ENCODE measurements around the gene TPBGL. TPM values are rescaled to one million over a fixed set of nuclear protein-coding genes. Genes with fewer than 3 reads are reported as not detected.

TPBGL gene, protein sequence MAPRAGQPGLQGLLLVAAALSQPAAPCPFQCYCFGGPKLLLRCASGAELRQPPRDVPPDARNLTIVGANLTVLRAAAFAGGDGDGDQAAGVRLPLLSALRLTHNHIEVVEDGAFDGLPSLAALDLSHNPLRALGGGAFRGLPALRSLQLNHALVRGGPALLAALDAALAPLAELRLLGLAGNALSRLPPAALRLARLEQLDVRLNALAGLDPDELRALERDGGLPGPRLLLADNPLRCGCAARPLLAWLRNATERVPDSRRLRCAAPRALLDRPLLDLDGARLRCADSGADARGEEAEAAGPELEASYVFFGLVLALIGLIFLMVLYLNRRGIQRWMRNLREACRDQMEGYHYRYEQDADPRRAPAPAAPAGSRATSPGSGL
- total RNA-seq = 0.55 TPM in 1 of 2 replicates, not detected in the other

DNA sequence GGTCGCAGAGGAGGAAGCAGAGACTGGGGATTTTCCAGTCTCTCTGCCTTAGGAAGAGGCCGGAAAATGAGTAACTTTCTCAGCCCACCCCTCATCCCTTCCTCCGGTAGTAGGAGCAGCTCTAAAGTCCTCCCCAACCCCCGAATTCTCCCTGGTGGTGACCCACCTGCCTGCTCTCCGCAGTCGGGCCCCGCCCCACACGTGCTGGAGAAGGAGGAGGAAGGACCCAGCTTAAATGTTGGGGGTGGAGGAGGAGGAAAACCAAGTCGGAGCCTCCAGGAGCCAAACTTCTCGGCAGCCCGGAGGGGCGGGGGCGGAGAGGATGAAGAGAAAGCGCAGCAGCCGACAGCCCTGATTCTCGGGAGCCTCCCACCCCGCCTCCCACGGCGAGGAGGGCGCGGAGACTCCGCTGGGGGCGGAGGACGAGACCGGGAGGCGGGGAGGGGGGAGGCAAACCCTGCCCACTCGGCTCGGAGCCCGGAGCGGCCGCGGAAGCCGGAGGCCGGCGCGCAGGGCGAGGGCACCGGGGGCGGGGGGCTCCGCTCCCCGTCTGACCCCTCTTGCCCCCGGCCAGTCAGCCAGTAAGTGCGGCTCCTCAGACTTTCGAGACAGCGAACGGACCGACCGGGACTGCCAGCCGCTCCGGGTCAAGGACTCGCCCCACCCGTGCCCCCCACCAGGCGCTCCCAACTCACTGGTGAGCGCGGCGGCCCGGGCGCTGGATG lies at the start of gene TPBGL:
TSS of gene TPBGL (plus strand) at position 464 of the 725 bp plus-strand sequence. CDS start 276 bp downstream, outside the sequence.
- no peak for DNase-seq (ENCODE audit: low read depth)

DNA sequence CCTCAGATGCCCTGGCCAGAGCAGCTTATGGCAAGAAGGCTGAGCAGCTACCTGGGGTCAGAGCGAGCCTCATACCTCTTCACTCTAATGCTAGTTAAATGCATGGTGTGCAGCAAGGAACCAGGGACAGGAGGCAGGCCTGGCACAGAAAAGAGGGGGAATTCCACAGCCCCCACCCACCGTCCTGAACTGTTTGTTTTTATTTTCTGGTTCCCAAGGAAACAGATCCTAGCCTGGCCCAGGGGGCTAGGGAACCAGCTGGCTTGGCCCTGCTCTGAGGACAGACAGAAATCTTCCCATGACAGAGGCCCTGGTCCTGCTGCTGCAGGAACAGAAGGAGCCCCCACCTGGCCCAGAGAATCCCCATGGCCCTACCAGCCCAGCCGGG lies 49.2 kb upstream of the TPBGL start:
- DNase-seq (ENCODE audit: low read depth) = peak; percentile 11

DNA sequence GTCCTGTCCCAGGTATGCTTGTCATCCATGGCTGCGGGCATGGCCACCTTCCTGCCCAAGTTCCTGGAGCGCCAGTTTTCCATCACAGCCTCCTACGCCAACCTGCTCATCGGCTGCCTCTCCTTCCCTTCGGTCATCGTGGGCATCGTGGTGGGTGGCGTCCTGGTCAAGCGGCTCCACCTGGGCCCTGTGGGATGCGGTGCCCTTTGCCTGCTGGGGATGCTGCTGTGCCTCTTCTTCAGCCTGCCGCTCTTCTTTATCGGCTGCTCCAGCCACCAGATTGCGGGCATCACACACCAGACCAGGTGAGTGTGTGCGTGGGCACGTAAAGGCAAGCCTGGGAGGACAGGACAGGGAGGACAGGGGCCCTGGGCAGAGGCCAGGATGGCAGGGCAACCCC lies 47.3 kb upstream of the TPBGL start:
- DNase-seq (ENCODE audit: low read depth) = no peak

- no peak for DNase-seq (ENCODE audit: low read depth)
Observed at GRCh38 chr11:75193711-75194110, 46.9 kb upstream of the TPBGL start.

DNA sequence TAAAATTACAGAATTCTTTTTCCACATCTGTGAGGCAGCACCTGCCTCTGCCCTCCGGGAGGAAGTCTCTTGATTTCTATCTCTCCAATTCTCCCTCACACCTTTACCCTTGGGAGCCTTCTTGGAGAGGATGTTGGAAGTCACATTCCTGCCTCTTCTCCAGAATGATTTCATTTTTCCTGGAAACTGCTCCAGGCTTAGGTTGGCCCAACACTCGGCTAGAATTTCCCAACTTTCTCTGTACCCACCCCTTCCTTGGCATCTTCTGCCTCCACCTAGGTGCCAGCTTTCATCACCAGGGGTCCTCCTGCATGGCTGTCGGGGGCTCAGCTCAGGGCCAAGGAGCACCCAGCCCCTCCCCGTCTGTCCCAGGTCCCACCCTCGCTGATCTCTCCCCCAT lies 46.4 kb upstream of the TPBGL start:
- DNase-seq (ENCODE audit: low read depth) = no peak

- DNase-seq (ENCODE audit: low read depth) = peak; percentile 5
Observed at GRCh38 chr11:75195167-75195962, 45.2 kb upstream of the TPBGL start.

DNA sequence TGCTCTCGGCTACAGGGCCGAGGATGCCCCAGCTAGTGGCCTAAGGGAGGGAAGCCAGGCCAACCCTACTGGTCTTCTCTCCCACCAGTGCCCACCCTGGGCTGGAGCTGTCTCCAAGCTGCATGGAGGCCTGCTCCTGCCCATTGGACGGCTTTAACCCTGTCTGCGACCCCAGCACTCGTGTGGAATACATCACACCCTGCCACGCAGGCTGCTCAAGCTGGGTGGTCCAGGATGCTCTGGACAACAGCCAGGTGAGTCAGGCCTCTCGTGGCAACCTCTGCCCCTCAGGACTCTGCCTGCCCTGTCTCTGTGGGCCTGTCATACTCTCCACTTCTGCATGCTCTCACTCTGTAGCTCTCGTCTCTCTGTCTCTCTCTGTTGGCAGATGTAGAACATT lies 44.1 kb upstream of the TPBGL start:
- DNase-seq (ENCODE audit: low read depth) = no peak

DNA sequence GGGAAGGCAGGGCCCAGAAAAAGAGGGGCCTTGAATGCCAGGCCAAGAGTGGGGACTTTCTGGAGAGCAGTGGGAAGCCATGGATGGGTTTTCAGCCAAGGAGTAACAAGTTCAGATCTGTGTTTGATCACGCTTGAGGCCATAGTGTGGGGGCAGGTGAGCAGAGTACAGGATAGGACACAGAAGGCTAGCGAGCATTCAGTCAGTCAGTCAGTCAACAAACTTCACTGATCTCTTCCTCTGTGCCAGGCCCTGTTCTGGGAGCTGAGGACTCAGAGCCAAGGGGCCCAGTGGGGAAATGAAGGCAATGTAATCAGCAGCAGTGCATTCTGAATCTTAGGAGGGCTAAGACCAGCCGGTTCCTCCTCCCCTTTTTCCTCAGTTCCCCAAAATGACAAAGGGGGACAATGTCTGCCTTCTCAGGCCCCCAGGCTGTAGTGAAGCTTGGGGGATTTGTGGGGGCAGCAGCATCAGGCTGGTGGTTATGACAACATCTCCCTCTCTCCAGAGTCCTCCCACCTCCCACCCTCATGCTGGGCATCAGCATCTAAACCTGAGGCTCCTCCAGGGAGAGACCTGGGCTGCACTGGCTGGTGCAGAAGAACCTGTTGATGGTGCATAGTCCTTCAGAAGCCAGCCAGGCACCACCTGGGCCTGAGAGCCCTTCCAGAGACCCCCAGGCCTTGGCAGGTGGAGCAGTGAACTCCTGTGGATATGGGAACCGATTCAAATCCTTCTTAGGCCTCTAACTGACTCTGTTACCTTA lies 42.9 kb upstream of the TPBGL start:
- DNase-seq (ENCODE audit: low read depth) = no peak

DNA sequence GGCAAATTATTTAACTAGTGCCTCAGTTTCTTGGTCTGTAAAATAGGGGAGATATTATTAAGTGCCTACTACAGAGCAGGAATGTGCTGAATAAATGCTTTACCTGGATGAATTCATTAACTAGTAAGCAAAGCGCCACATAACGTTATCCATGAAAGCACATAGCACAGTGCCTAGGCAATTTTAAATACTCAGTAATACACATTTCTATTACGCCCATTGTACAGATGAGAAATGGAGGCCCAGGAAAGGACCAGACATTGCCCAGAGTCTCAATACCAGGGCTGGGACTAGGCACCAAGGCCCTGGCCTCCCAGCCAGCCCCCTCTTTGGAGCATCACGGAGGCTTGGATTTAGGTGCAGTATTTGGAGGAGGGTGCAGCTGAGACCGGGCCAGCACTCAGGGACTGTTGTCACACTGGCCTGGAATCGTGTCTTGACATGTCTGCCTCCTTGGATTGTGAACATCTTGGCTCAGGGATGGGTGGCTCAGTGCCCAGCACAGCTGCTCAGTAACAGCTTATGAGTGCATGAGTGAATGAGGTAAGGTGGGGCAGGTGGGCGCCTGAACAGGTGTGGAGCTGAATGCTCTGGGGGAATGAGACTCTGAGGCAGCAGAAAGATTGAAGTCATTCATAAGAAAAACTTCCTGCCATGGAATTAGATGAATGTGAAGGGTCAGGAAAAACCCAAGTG lies 42.1 kb upstream of the TPBGL start:
- no peak for DNase-seq (ENCODE audit: low read depth)

GRCh38 chr11:75199412-75199955 lies 41.1 kb upstream of the TPBGL start:
- no peak for DNase-seq (ENCODE audit: low read depth)

GRCh38 chr11:75200051-75200450 lies 40.5 kb upstream of the TPBGL start:
- no peak for DNase-seq (ENCODE audit: low read depth)

GRCh38 chr11:75200531-75200930 lies 40.0 kb upstream of the TPBGL start:
- DNase-seq (ENCODE audit: low read depth) = no peak

DNA sequence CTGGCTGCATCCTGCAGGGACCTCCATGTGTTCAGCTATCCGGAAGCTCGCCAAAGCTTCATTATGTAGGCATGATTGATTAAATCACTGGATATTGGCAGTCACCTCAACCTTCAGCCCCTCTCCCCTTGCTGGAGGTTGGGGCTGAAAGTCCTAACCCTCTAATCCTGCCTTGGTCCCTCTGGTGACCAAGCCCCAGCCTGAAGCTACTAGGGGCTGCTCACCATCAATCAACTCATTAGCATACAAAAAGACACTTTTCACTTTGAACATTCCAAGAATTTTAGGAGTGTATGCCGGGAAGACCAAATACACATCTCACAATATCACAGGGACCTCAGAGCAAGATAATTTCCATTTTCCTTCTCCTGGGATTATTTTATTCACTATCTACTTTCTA lies 38.8 kb upstream of the TPBGL start:
- no peak for DNase-seq (ENCODE audit: low read depth)

DNA sequence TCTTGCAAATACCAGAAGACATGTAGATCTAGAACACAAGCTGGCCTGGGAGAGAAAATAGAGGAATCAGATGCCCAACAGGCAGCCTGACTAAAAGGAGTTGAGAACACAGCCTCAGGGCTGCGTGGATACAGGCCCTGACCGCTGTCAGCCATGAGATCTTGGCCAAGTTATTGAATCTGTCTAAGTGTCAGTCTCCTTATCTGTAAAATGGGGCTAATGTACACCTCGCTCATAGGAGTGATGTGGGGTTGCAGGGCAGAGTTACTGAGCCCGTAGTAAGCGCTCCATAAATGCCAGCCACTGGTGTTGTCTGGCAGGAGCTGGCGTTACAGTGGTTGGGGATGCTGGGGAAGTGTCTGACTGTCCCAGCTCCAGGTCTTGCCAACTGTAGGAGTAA lies 38.4 kb upstream of the TPBGL start:
- DNase-seq (ENCODE audit: low read depth) = no peak

- DNase-seq (ENCODE audit: low read depth) = no peak
Observed at GRCh38 chr11:75203138-75203537, 37.4 kb upstream of the TPBGL start.

GRCh38 chr11:75203641-75204011 lies 36.9 kb upstream of the TPBGL start:
- no peak for DNase-seq (ENCODE audit: low read depth)

DNA sequence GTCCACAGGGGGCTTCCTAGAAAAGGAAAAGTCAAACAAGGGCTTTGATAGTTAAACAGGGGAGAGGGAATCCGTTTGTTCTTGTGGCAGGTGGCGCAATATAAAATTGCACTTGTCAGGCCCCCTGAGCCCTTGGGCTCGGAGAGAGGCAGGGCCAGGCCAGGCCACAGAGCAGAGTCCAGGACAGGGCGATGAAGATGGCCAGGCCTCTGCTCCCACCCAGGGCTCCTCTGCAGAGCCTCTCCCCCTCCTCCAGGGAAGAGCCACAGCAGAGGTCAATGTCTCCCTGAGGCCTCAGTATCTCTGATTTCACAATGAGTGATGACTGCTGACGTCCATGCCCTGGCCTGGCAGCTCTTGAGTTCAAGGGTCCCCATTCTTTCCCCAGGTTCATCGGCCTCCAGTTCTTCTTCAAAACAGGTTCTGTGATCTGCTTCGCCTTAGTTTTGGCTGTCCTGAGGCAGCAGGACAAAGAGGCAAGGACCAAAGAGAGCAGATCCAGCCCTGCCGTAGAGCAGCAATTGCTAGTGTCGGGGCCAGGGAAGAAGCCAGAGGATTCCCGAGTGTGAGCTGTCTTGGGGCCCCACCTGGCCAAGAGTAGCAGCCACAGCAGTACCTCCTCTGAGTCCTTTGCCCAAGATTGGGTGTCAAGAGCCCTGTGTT lies 36.4 kb upstream of the TPBGL start:
- DNase-seq (ENCODE audit: low read depth) = no peak

- DNase-seq (ENCODE audit: low read depth) = peak; percentile 81
Observed at GRCh38 chr11:75204685-75205563, 35.6 kb upstream of the TPBGL start.

DNA sequence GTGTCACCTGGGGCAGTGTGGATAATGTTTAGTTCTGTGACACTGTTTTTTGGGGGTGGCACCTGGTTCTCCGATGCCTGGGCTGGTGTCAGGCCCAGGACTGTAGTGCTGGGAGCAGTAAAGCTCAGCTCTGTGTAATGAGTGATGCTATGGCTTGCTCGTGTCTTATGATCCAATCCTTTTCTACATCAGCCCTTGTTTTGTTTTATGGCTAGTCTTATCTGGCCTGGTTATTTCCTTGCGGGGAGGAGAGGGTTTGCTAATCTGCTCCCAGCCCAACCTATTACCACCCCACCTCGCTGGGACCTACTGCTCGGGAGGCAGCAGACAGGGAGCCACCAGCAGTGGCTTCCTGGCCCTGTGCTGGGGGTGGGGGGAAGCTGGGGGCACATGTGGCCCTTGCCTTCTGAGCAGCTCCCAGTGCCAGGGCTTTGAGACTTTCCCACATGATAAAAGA lies 35.0 kb upstream of the TPBGL start:
- no peak for DNase-seq (ENCODE audit: low read depth)
